HEK293T (cell line): Measurements from ENCODE around the gene PXMP2.

ENCODE experiments used
- CTCF ChIA-PET: fragments of 350-600 bp; formaldehyde crosslinking; extraction: SDS; loops from one replicate; lab custom pipeline; 2021; ENCODE audit warnings: antibody characterized with exemption, inconsistent platforms; lab: Yijun Ruan, JAX
- POLR2A ChIA-PET: fragments of 350-600 bp; formaldehyde crosslinking; extraction: SDS; loops from one replicate; lab custom pipeline; 2020; ENCODE audit warnings: antibody characterized with exemption, inconsistent platforms; lab: Yijun Ruan, JAX
- DNase-seq: peaks from one replicate; pipeline ENCODE4 v3.0.0; 2012; ENCODE audit warnings: mixed read lengths; ENCODE audit errors: extremely low spot score
- ARNT ChIP-seq: fragments of 450-650 bp; IDR thresholded peaks from 2 replicates; pipeline ENCODE4 v1.6.1; 2017; ENCODE audit warnings: mild to moderate bottlenecking
- BHLHE40 ChIP-seq: fragments of 450-650 bp; IDR thresholded peaks from 2 replicates; pipeline ENCODE4 v1.6.1; 2016; ENCODE audit warnings: mild to moderate bottlenecking, moderate library complexity, borderline replicate concordance
- CTBP1 ChIP-seq: fragments of 450-650 bp; IDR thresholded peaks from 2 replicates; pipeline ENCODE4 v1.6.1; 2016; ENCODE audit warnings: borderline replicate concordance
- ELF4 ChIP-seq: fragments of 450-650 bp; IDR thresholded peaks from 2 replicates; pipeline ENCODE4 v1.6.1; 2017; ENCODE audit warnings: antibody characterized with exemption
- FOXA1 ChIP-seq: fragments of 450-650 bp; IDR thresholded peaks from 2 replicates; pipeline ENCODE4 v1.6.1; 2016; ENCODE audit warnings: mild to moderate bottlenecking
- FOXK2 ChIP-seq: fragments of 450-650 bp; IDR thresholded peaks from 2 replicates; pipeline ENCODE4 v1.6.1; 2016; ENCODE audit warnings: mild to moderate bottlenecking
- FOXM1 ChIP-seq: fragments of 450-650 bp; IDR thresholded peaks from 2 replicates; pipeline ENCODE4 v1.6.1; 2017; ENCODE audit warnings: mild to moderate bottlenecking, borderline replicate concordance
- HDGF ChIP-seq: fragments of 450-650 bp; IDR thresholded peaks from 2 replicates; pipeline ENCODE4 v1.6.1; 2017; ENCODE audit warnings: antibody characterized with exemption, borderline replicate concordance
- L3MBTL2 ChIP-seq: fragments of 450-650 bp; conservative IDR thresholded peaks from 2 replicates; pipeline ENCODE4 v1.6.1; 2016; ENCODE audit warnings: mild to moderate bottlenecking
- LEF1 ChIP-seq: fragments of 450-650 bp; IDR thresholded peaks from 2 replicates; pipeline ENCODE4 v1.6.1; 2017; ENCODE audit warnings: mild to moderate bottlenecking, borderline replicate concordance
- NFRKB ChIP-seq: fragments of 450-650 bp; IDR thresholded peaks from 2 replicates; pipeline ENCODE4 v1.6.1; 2016; ENCODE audit warnings: mild to moderate bottlenecking, moderate library complexity
- PKNOX1 ChIP-seq: fragments of 450-650 bp; IDR thresholded peaks from 2 replicates; pipeline ENCODE4 v1.6.1; 2016
- SP1 ChIP-seq: fragments of 450-650 bp; IDR thresholded peaks from 2 replicates; pipeline ENCODE4 v1.6.1; 2017
- SUZ12 ChIP-seq: fragments of 450-650 bp; IDR thresholded peaks from 2 replicates; pipeline ENCODE4 v1.6.1; 2016; ENCODE audit warnings: mild to moderate bottlenecking
- TARDBP ChIP-seq: fragments of 450-650 bp; IDR thresholded peaks from 2 replicates; pipeline ENCODE4 v1.6.1; 2016
- ZNF384 ChIP-seq: fragments of 450-650 bp; IDR thresholded peaks from 2 replicates; pipeline ENCODE4 v1.6.1; 2016

The PXMP2 gene

GRCh38 chr12:132658149-132658894, 29.1 kb upstream of the PXMP2 start:
- CTCF ChIA-PET, result interaction anchor here (0.6 kb wide), 1 partner anchor 44 kb away, joined by 4 read pairs; no protein-coding TSS in a partner anchor
- POLR2A ChIA-PET, result no interaction called here
- no peak for DNase-seq
- TF ChIP-seq ARNT (no peak), L3MBTL2 (no peak), TARDBP (no peak), ZNF384 (no peak), FOXA1 (no peak), CTBP1 (no peak), LEF1 (no peak), NFRKB (no peak), FOXK2 (no peak), SP1 (no peak), PKNOX1 (no peak), ELF4 (no peak), FOXM1 (no peak), SUZ12 (no peak), BHLHE40 (no peak), HDGF (no peak)

- POLR2A ChIA-PET, result no interaction called here
- CTCF ChIA-PET, result interaction anchor here (0.6 kb wide), 1 partner anchor 45 kb away, joined by 4 read pairs; no protein-coding TSS in a partner anchor
- TF ChIP-seq ARNT (no peak), HDGF (no peak), PKNOX1 (no peak), BHLHE40 (no peak), FOXA1 (no peak), SUZ12 (no peak), TARDBP (no peak), SP1 (no peak), L3MBTL2 (no peak), LEF1 (no peak), ZNF384 (no peak), NFRKB (no peak), ELF4 (no peak), FOXM1 (no peak), FOXK2 (no peak), CTBP1 (no peak)
- no peak for DNase-seq
These were observed 28.2 kb upstream of the PXMP2 start for GRCh38 chr12:132659146-132659545.

GRCh38 chr12:132660052-132660451, 27.3 kb upstream of the PXMP2 start:
- DNase-seq, result no peak
- POLR2A ChIA-PET, result no interaction called here
- TF ChIP-seq SP1, result no peak
- TF ChIP-seq L3MBTL2, result no peak
- TF ChIP-seq ZNF384, result no peak
- TF ChIP-seq ELF4, result no peak
- TF ChIP-seq FOXA1, result no peak
- TF ChIP-seq ARNT, result no peak
- TF ChIP-seq CTBP1, result no peak
- CTCF ChIA-PET, result no interaction called here

- DNase-seq, result no peak
- ChIA-PET CTCF (no interaction called here), POLR2A (no interaction called here)
- no peak for TF ChIP-seq FOXM1
- no peak for TF ChIP-seq SUZ12
- TF ChIP-seq TARDBP, result no peak
- no peak for TF ChIP-seq FOXA1
- TF ChIP-seq LEF1, result no peak
- TF ChIP-seq PKNOX1, result no peak
- no peak for TF ChIP-seq FOXK2
- TF ChIP-seq ARNT, result no peak
- no peak for TF ChIP-seq ZNF384
- TF ChIP-seq ELF4, result no peak
- no peak for TF ChIP-seq SP1
- TF ChIP-seq NFRKB, result no peak
These were observed 26.4 kb upstream of the PXMP2 start for GRCh38 chr12:132660996-132661395.

- TF ChIP-seq NFRKB (no peak), BHLHE40 (no peak), ARNT (no peak), TARDBP (no peak), HDGF (no peak), ELF4 (no peak), ZNF384 (no peak), PKNOX1 (no peak), LEF1 (no peak), FOXM1 (no peak), L3MBTL2 (no peak), CTBP1 (no peak), FOXK2 (no peak), SUZ12 (no peak), FOXA1 (no peak), SP1 (no peak)
- CTCF ChIA-PET, result no interaction called here
- no peak for DNase-seq
- POLR2A ChIA-PET, result no interaction called here
These were observed 25.4 kb upstream of the PXMP2 start for GRCh38 chr12:132661972-132662371.
